ENCODE measurements around the gene FMNL2.

Gene FMNL2

GRCh38 chr2:152490686-152491455, 155.9 kb downstream of the FMNL2 start:
- Histone ChIP-seq H3K27ac (ENCODE audit: extremely low read depth, low read depth, low read length) (no peak overlapping the region), H3K36me3 (ENCODE audit: control insufficient read depth in 2 of 2, insufficient read depth in 1 of 2, low read length in 2 of 2) (no peaks in the 10 kb centered on the region), H3K4me3 (ENCODE audit: low read depth, low read length) (no peak overlapping the region), H3K9me3 (ENCODE audit: control insufficient read depth, insufficient read depth, low read depth, low read length) (no peaks in the 10 kb centered on the region), H3K4me1 (ENCODE audit: control insufficient read depth, insufficient read depth, low read length) (peaks cover 24% of the 10 kb centered on the region)
- POLR2A ChIA-PET: no interaction called here
- CTCF ChIA-PET: no interaction called here
- peak; percentile 5; the same call in 1 of the 2 replicates for TF ChIP-seq ZSCAN4 (tag by site-specific recombination; IDR thresholded peaks at IDR 0.05)
- no peak for TF ChIP-seq ZNF600 (tag by site-specific recombination; IDR thresholded peaks at IDR 0.05)

- no peak overlapping the region for H3K4me3 ChIP-seq (ENCODE audit: low read depth, low read length)
- CTCF ChIA-PET: interaction anchor here (0.6 kb wide), 1 partner anchor 520 kb away, joined by 3 read pairs; no protein-coding TSS in a partner anchor
- H3K4me1 ChIP-seq (ENCODE audit: control insufficient read depth, insufficient read depth, low read length): peaks cover 15% of the 10 kb centered on the region
- POLR2A ChIA-PET: no interaction called here
- no peak for TF ChIP-seq ZNF664 (tag by site-specific recombination; IDR thresholded peaks at IDR 0.05)
- TF ChIP-seq ZNF777 (tag by site-specific recombination; IDR thresholded peaks at IDR 0.05; ENCODE audit: borderline replicate concordance): no peak
- TF ChIP-seq ZNF600 (tag by site-specific recombination; IDR thresholded peaks at IDR 0.05): no peak
- TF ChIP-seq ZNF280C (tag by site-specific recombination; IDR thresholded peaks at IDR 0.05): no peak
- no peak for TF ChIP-seq ZNF571 (tag by site-specific recombination; IDR thresholded peaks at IDR 0.05)
- no peak for TF ChIP-seq ZBTB8A (tag by site-specific recombination; IDR thresholded peaks at IDR 0.05)
- no peak for TF ChIP-seq ZFP37 (tag by site-specific recombination; IDR thresholded peaks at IDR 0.05)
- TF ChIP-seq ZFHX2 (tag by site-specific recombination; conservative IDR thresholded peaks at IDR 0.05): no peak
- no peak for TF ChIP-seq ZNF629 (tag by site-specific recombination; IDR thresholded peaks at IDR 0.05)
- TF ChIP-seq ZNF394 (tag by site-specific recombination; IDR thresholded peaks at IDR 0.05; ENCODE audit: borderline replicate concordance): no peak
- TF ChIP-seq ZNF311 (tag by site-specific recombination; IDR thresholded peaks at IDR 0.05; ENCODE audit: borderline replicate concordance): no peak
- H3K27ac ChIP-seq (ENCODE audit: extremely low read depth, low read depth, low read length): no peak overlapping the region
- H3K36me3 ChIP-seq (ENCODE audit: control insufficient read depth in 2 of 2, insufficient read depth in 1 of 2, low read length in 2 of 2): no peaks in the 10 kb centered on the region
- no peaks in the 10 kb centered on the region for H3K9me3 ChIP-seq (ENCODE audit: control insufficient read depth, insufficient read depth, low read depth, low read length)
Measured at GRCh38 chr2:152492131-152492530, 157.2 kb downstream of the FMNL2 start.

- CTCF ChIA-PET: no interaction called here
Measured at GRCh38 chr2:152492911-152493310, 157.9 kb downstream of the FMNL2 start.

GRCh38 chr2:152493417-152493816, 158.4 kb downstream of the FMNL2 start:
- no peak for TF ChIP-seq ZXDB (tag by site-specific recombination; IDR thresholded peaks at IDR 0.05)
- TF ChIP-seq ZNF629 (tag by site-specific recombination; IDR thresholded peaks at IDR 0.05): no peak
- peak; percentile 78 for TF ChIP-seq PRDM10 (tag by site-specific recombination; IDR thresholded peaks at IDR 0.05)
- 0 out of 2 replicates have a peak, but pooled peaks have one; percentile 32 for TF ChIP-seq MZF1 (tag by site-specific recombination; IDR thresholded peaks at IDR 0.05; ENCODE audit: borderline replicate concordance)
- Histone ChIP-seq H3K4me1 (ENCODE audit: control insufficient read depth, insufficient read depth, low read length) (peaks cover 24% of the 10 kb centered on the region), H3K27ac (ENCODE audit: extremely low read depth, low read depth, low read length) (no peak overlapping the region), H3K9me3 (ENCODE audit: control insufficient read depth, insufficient read depth, low read depth, low read length) (no peaks in the 10 kb centered on the region), H3K4me3 (ENCODE audit: low read depth, low read length) (no peak overlapping the region), H3K36me3 (ENCODE audit: control insufficient read depth in 2 of 2, insufficient read depth in 1 of 2, low read length in 2 of 2) (no peaks in the 10 kb centered on the region)
- POLR2A ChIA-PET: no interaction called here
- CTCF ChIA-PET: no interaction called here

More at GRCh38 chr2:152492911-152493310, 157.9 kb downstream of the FMNL2 start:
- no peak overlapping the region for H3K4me3 ChIP-seq (ENCODE audit: low read depth, low read length)
- POLR2A ChIA-PET: no interaction called here
- peaks cover 20% of the 10 kb centered on the region for H3K4me1 ChIP-seq (ENCODE audit: control insufficient read depth, insufficient read depth, low read length)
- no peaks in the 10 kb centered on the region for H3K9me3 ChIP-seq (ENCODE audit: control insufficient read depth, insufficient read depth, low read depth, low read length)
- no peak for TF ChIP-seq YY1 (tag by site-specific recombination; IDR thresholded peaks at IDR 0.05)
- TF ChIP-seq ZNF416 (tag by site-specific recombination; IDR thresholded peaks at IDR 0.05): no peak
- TF ChIP-seq ZNF426 (tag by site-specific recombination; IDR thresholded peaks at IDR 0.05): no peak
- H3K36me3 ChIP-seq (ENCODE audit: control insufficient read depth in 2 of 2, insufficient read depth in 1 of 2, low read length in 2 of 2): no peaks in the 10 kb centered on the region
- H3K27ac ChIP-seq (ENCODE audit: extremely low read depth, low read depth, low read length): no peak overlapping the region

All from HEK293 (cell line).